SK-N-SH treated with all-trans-retinoic acid at 6 μM for 48 hours (cell line): ENCODE data around the gene SPP2.

Source experiments
- ATAC-seq: fragments of 200-7000 bp; cut with Tn5 transposase; 3 replicates; pipeline ENCODE4 v1.9.1; 2020; ENCODE audit warnings: mild to moderate bottlenecking, moderate library complexity
- BACH2 ChIP-seq: fragments of 250-450 bp; sonication (Bioruptor Pico); IDR thresholded peaks from 2 replicates; pipeline ENCODE4 v1.9.0; 2021; ENCODE audit warnings: mild to moderate bottlenecking, borderline replicate concordance
- ESRRG ChIP-seq: fragments of 250-450 bp; sonication (Bioruptor Pico); IDR thresholded peaks from 2 replicates; pipeline ENCODE4 v1.6.1; 2021; ENCODE audit warnings: mild to moderate bottlenecking
- GLIS3 ChIP-seq: fragments of 250-450 bp; sonication (Bioruptor Pico); IDR thresholded peaks from 2 replicates; pipeline ENCODE4 v1.5.0; 2020; ENCODE audit warnings: mild to moderate bottlenecking, moderate library complexity
- ISL1 ChIP-seq: fragments of 250-450 bp; sonication (Bioruptor Pico); IDR thresholded peaks from 2 replicates; pipeline ENCODE4 v2.1.2; 2022; ENCODE audit warnings: mild to moderate bottlenecking, moderate library complexity
- OSR1 ChIP-seq: fragments of 250-450 bp; sonication (Bioruptor Pico); IDR thresholded peaks from 2 replicates; pipeline ENCODE4 v1.8.0; 2022; ENCODE audit warnings: moderate library complexity, mild to moderate bottlenecking, inconsistent platforms
- PPARA ChIP-seq: fragments of 250-450 bp; sonication (Bioruptor Pico); IDR thresholded peaks from 2 replicates; pipeline ENCODE4 v1.5.0; 2020; ENCODE audit warnings: mild to moderate bottlenecking, borderline replicate concordance
- RARB ChIP-seq: fragments of 250-450 bp; sonication (Bioruptor Pico); IDR thresholded peaks from 2 replicates; pipeline ENCODE4 v1.8.0; 2021; ENCODE audit warnings: mild to moderate bottlenecking, moderate library complexity
- SNAI2 ChIP-seq: fragments of 250-450 bp; sonication (Bioruptor Pico); IDR thresholded peaks from 2 replicates; pipeline ENCODE4 v1.5.0; 2020; ENCODE audit warnings: mild to moderate bottlenecking, moderate library complexity
- TCF4 ChIP-seq: fragments of 250-450 bp; sonication (Bioruptor Pico); IDR thresholded peaks from 2 replicates; pipeline ENCODE4 v1.8.0; 2021; ENCODE audit warnings: mild to moderate bottlenecking, moderate library complexity, borderline replicate concordance
- TOX ChIP-seq: fragments of 250-450 bp; sonication (Bioruptor Pico); IDR thresholded peaks from 2 replicates; pipeline ENCODE4 v1.8.0; 2021; ENCODE audit warnings: mild to moderate bottlenecking, moderate library complexity, borderline replicate concordance
- ZFP3 ChIP-seq: fragments of 250-450 bp; sonication (Bioruptor Pico); IDR thresholded peaks from 2 replicates; pipeline ENCODE4 v1.5.0; 2020; ENCODE audit warnings: mild to moderate bottlenecking, moderate library complexity
- ZFP30 ChIP-seq: fragments of 450-650 bp; formaldehyde crosslinking; IDR thresholded peaks from 2 replicates; pipeline ENCODE4 v1.5.0; 2022; ENCODE audit warnings: mild to moderate bottlenecking, moderate library complexity
- ZNF70 ChIP-seq: fragments of 450-650 bp; formaldehyde crosslinking; IDR thresholded peaks from 2 replicates; pipeline ENCODE4 v1.5.0; 2020; ENCODE audit warnings: mild to moderate bottlenecking, moderate library complexity
- ZNF8 ChIP-seq: fragments of 450-650 bp; formaldehyde crosslinking; IDR thresholded peaks from 2 replicates; pipeline ENCODE4 v1.5.0; 2020; ENCODE audit warnings: mild to moderate bottlenecking, moderate library complexity
- TF ChIP-seq, protein P1 (sequence below): fragments of 250-450 bp; sonication (Bioruptor Pico); IDR thresholded peaks from 2 replicates; pipeline ENCODE4 v1.8.0; 2021; ENCODE audit warnings: low read depth, mild to moderate bottlenecking, moderate library complexity, borderline replicate concordance
- TF ChIP-seq, protein P2 (sequence below): fragments of 250-450 bp; sonication (Bioruptor Pico); IDR thresholded peaks from 2 replicates; pipeline ENCODE4 v1.5.1; 2021; ENCODE audit warnings: mild to moderate bottlenecking, moderate library complexity
- TF ChIP-seq, protein P3 (sequence below): fragments of 250-450 bp; sonication (Bioruptor Pico); IDR thresholded peaks from 2 replicates; pipeline ENCODE4 v1.5.1; 2020; ENCODE audit warnings: low read depth, mild to moderate bottlenecking, moderate library complexity
- TF ChIP-seq, protein P4 (sequence below): fragments of 250-450 bp; sonication (Bioruptor Pico); IDR thresholded peaks from 2 replicates; pipeline ENCODE4 v1.5.0; 2020; ENCODE audit warnings: mild to moderate bottlenecking, moderate library complexity
- TF ChIP-seq, protein P5 (sequence below): fragments of 250-450 bp; sonication (Bioruptor Pico); IDR thresholded peaks from 2 replicates; pipeline ENCODE4 v1.8.0; 2020; ENCODE audit warnings: mild to moderate bottlenecking, moderate library complexity, borderline replicate concordance

SPP2 gene

DNA sequence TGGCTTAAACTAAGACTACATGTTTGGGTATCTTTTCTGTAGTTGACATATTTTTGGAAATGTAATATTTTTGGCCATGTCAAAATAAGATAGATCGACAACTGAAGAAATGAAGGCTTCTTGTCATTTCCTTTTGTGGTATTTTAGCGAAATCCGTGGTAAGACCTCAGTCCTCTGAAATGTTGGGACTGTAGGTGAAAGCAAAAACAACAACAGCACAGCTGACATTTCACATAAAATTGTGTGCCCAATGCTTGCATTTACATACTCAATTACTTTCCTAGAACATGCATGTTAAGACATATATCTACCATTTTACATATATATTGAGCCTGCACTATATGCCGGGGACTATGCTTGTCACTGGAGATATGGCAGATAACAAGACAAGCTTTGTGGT is 50.2 kb downstream of the SPP2 start:
- TF ChIP-seq, protein P1, sequence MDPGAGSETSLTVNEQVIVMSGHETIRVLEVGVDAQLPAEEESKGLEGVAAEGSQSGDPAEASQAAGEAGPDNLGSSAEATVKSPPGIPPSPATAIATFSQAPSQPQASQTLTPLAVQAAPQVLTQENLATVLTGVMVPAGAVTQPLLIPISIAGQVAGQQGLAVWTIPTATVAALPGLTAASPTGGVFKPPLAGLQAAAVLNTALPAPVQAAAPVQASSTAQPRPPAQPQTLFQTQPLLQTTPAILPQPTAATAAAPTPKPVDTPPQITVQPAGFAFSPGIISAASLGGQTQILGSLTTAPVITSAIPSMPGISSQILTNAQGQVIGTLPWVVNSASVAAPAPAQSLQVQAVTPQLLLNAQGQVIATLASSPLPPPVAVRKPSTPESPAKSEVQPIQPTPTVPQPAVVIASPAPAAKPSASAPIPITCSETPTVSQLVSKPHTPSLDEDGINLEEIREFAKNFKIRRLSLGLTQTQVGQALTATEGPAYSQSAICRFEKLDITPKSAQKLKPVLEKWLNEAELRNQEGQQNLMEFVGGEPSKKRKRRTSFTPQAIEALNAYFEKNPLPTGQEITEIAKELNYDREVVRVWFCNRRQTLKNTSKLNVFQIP (CRISPR knock-in tag), result no peak
- ATAC-seq, result no peak

DNA sequence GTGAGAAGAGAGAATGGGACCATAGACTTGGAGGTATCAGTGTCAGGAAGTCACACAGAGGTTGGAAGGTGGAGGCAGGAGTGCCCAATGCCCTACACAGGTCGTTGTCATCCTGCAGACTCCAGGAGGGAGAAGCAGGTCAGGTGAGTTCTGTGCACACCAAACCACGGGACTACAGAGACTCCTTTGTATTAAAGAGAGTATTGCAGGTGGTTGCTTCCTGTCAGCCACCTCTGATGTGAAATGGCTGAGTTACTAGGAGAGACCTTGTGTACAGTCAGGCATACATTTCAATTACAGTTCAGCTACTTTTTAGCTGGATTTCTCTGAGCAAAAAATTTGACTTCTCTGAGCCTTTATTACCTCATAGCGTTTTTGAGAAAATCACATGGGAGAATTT is 51.6 kb downstream of the SPP2 start:
- ATAC-seq, result no peak

DNA sequence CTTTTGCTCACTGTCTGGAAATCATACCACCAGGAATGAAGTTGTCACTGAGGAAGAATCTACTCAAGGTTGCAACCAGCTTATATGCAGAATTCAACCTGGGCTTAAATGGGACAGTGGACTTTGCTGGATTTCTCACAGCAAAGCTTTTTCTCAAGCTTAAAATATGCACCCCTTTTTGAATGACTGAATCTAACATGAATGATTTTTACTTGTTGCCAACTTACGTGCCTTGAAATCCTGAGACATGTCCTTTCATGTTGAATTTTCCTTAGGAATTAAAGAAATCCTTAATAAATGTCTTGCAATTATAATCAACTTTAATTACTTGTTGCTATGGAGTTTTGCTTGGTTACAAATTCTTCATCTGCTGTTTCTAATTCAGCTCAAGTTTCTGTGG is 57.4 kb downstream of the SPP2 start:
- ATAC-seq, result no peak

More for the DNA sequence above, 51.6 kb downstream of the SPP2 start:
- TF ChIP-seq RARB (no peak), ZNF8 (CRISPR knock-in tag) (no peak), SNAI2 (no peak), TCF4 (CRISPR knock-in tag) (no peak), BACH2 (CRISPR knock-in tag) (no peak), ZFP30 (CRISPR knock-in tag) (no peak), ISL1 (CRISPR knock-in tag) (no peak), ESRRG (no peak), ZNF70 (CRISPR knock-in tag) (no peak), GLIS3 (CRISPR knock-in tag) (no peak), PPARA (CRISPR knock-in tag) (no peak), ZFP3 (CRISPR knock-in tag) (no peak), TOX (CRISPR knock-in tag) (no peak)
- TF ChIP-seq, protein P2, sequence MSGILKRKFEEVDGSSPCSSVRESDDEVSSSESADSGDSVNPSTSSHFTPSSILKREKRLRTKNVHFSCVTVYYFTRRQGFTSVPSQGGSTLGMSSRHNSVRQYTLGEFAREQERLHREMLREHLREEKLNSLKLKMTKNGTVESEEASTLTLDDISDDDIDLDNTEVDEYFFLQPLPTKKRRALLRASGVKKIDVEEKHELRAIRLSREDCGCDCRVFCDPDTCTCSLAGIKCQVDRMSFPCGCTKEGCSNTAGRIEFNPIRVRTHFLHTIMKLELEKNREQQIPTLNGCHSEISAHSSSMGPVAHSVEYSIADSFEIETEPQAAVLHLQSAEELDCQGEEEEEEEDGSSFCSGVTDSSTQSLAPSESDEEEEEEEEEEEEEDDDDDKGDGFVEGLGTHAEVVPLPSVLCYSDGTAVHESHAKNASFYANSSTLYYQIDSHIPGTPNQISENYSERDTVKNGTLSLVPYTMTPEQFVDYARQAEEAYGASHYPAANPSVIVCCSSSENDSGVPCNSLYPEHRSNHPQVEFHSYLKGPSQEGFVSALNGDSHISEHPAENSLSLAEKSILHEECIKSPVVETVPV (CRISPR knock-in tag), result no peak
- TF ChIP-seq, protein P1 (CRISPR knock-in tag), result no peak
- TF ChIP-seq, protein P3, sequence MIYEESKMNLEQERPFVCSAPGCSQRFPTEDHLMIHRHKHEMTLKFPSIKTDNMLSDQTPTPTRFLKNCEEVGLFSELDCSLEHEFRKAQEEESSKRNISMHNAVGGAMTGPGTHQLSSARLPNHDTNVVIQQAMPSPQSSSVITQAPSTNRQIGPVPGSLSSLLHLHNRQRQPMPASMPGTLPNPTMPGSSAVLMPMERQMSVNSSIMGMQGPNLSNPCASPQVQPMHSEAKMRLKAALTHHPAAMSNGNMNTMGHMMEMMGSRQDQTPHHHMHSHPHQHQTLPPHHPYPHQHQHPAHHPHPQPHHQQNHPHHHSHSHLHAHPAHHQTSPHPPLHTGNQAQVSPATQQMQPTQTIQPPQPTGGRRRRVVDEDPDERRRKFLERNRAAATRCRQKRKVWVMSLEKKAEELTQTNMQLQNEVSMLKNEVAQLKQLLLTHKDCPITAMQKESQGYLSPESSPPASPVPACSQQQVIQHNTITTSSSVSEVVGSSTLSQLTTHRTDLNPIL (CRISPR knock-in tag), result no peak
- TF ChIP-seq, protein P4, sequence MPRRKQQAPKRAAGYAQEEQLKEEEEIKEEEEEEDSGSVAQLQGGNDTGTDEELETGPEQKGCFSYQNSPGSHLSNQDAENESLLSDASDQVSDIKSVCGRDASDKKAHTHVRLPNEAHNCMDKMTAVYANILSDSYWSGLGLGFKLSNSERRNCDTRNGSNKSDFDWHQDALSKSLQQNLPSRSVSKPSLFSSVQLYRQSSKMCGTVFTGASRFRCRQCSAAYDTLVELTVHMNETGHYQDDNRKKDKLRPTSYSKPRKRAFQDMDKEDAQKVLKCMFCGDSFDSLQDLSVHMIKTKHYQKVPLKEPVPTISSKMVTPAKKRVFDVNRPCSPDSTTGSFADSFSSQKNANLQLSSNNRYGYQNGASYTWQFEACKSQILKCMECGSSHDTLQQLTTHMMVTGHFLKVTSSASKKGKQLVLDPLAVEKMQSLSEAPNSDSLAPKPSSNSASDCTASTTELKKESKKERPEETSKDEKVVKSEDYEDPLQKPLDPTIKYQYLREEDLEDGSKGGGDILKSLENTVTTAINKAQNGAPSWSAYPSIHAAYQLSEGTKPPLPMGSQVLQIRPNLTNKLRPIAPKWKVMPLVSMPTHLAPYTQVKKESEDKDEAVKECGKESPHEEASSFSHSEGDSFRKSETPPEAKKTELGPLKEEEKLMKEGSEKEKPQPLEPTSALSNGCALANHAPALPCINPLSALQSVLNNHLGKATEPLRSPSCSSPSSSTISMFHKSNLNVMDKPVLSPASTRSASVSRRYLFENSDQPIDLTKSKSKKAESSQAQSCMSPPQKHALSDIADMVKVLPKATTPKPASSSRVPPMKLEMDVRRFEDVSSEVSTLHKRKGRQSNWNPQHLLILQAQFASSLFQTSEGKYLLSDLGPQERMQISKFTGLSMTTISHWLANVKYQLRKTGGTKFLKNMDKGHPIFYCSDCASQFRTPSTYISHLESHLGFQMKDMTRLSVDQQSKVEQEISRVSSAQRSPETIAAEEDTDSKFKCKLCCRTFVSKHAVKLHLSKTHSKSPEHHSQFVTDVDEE, result no peak

More for the DNA sequence above, 57.4 kb downstream of the SPP2 start:
- TF ChIP-seq ZNF8 (CRISPR knock-in tag) (no peak), GLIS3 (CRISPR knock-in tag) (no peak), BACH2 (CRISPR knock-in tag) (no peak), OSR1 (CRISPR knock-in tag) (no peak)
- TF ChIP-seq, protein P5, sequence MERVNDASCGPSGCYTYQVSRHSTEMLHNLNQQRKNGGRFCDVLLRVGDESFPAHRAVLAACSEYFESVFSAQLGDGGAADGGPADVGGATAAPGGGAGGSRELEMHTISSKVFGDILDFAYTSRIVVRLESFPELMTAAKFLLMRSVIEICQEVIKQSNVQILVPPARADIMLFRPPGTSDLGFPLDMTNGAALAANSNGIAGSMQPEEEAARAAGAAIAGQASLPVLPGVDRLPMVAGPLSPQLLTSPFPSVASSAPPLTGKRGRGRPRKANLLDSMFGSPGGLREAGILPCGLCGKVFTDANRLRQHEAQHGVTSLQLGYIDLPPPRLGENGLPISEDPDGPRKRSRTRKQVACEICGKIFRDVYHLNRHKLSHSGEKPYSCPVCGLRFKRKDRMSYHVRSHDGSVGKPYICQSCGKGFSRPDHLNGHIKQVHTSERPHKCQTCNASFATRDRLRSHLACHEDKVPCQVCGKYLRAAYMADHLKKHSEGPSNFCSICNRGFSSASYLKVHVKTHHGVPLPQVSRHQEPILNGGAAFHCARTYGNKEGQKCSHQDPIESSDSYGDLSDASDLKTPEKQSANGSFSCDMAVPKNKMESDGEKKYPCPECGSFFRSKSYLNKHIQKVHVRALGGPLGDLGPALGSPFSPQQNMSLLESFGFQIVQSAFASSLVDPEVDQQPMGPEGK (CRISPR knock-in tag), result no peak
- TF ChIP-seq, protein P2 (CRISPR knock-in tag), result no peak
